ENCODE results near the gene DNAJB12.
A peak's percentile ranks its signal among the peaks of the same experiment; 100 is the strongest.
"Not testable (repeated sequence)": the region's sequence is repeated elsewhere in the genome, so short reads cannot be mapped to it uniquely, and the experiment has no call there.

DNAJB12 gene

DNA sequence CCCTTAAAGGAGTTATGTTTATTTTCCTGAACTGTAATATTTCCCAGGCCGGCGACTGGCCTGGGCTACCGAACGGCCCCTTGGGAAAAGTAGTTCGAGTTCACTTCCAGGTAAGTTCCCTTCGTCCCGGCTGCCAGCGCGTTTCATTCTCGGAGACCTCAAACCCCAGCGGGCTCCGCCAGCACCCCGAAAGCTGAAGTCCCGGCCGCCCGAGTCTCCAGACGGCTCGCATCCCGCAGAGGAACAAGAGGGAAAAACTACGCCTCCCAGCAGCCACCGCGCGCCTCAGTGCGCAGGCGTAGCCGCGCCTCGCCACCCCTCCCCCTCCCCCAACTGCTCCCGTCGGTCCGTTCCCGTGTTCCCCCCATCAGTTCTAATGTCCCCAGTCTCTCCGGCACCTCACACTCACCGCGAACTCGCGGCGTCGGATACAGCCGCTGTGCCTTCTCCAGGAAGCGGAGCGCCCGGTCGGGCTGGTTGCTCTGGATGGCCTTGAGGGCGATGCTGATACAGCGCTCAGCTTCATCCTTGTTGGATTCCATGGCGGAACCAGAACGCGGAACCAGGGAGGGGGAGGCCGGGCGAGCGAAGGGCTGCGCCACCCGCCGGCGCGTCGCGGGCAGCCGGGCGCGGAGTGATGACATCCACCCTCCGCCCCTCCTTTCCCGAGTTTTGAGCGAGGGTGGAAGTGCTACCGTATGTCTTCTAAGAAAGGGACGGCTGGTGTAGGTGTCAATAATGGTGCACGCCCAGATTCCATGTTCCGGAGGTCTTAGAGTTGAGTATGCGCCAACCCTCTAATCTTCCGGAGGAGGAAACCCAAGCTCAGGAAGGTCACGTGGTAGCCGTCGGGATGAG, at the start of gene DNAJB12:
Gene DNAJB12, minus strand, starts transcription at position 564 of the 858 bp plus-strand sequence. Its CDS starts 22 bp downstream, at position 542.
- DNase-seq: peak; percentile 93

DNA sequence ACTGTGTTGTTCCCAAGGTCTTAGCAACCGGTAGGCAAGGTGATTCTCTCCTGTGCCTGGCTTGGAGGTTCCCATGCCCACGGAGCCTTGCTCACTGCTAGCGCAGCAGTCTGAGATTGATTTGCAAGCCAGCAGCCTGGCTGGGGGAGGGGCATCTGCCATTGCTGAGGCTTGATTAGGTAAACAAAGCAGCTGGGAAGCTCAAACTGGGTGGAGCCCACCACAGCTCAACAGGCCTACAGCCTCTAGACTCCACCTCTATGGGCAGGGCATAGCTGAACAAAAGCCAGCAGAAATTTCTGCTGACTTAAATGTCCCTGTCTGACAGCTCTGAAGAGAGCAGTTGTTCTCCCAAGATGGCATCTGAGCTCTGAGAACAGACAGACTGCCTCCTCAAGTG, 40.9 kb upstream of the DNAJB12 start:
- not testable (repeated sequence) for DNase-seq

DNA sequence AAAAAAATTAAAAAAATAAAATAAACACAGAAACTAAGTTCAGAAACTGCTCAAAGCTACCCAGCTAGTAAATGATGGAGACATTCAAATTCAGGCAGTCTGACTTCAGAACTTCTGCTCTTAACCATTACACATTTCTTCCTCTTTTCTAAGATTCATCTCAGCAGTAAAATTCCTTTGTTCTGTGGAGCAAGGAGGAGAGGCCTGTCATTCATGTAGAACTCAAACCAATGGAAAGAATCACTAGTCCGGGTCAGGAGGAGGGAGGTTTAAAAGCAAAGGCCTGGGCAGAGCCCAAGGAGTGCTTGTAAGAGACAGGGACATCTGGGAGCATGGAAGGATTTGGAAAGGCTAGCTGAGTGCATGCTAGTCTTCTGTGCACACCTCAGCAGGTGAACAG, 37.9 kb upstream of the DNAJB12 start:
- no peak for DNase-seq

DNA sequence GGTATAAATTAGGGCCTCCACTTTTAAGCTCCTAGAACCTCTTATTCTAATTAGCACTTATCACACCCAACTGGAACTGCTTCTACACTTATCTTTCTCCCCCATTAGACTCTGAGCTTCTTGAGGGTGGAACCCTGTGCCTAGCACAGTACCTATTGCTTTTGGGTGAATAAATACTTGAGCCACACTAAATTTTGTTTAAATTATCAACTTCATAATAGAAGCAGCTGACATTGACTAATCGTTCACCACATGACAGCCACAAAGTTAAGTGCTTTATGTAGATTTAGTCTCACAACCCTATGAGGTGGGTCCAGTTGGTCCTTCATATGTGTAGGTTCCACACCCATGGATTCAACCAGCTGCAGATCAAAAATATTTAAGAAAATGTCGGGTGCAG, 36.0 kb upstream of the DNAJB12 start:
- DNase-seq: no peak

DNA sequence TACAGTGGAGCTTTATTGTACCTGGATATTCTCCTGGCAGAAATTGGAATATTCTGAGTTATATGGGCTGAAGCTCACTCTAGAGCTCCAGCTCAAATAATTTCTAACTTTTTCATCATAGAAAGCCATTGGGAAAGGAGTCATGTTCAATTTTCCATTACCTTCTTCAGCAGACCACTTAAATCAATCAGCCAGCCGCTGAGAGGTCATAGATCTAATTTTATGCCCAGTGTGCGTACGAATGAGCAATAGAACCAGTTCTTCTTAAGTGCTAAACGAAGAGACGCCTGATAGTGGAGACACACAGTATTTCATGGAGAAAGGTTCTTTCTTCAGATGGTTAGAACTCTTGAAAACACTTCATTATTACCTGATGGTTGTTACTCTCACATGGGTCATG, 35.0 kb upstream of the DNAJB12 start:
- DNase-seq: no peak

DNA sequence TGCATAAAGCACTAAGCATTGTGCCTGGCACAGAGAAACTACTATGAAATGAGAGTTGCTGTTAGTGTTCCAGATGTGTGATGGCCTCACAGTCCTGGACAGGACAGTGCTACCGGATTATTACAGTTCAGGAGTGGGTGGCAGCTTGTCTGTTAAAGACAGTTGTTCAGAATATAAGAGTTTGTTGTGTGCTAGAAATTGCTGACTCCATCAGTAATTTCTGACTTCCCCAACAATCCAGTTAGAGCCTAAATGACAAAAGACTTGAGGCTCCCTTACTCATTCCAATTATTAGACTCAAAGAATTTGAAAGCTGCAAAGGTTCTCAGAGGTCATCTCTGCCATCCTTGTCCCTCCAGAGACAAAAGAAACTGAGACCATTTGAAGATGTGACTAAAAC, 34.3 kb upstream of the DNAJB12 start:
- no peak for DNase-seq

DNA sequence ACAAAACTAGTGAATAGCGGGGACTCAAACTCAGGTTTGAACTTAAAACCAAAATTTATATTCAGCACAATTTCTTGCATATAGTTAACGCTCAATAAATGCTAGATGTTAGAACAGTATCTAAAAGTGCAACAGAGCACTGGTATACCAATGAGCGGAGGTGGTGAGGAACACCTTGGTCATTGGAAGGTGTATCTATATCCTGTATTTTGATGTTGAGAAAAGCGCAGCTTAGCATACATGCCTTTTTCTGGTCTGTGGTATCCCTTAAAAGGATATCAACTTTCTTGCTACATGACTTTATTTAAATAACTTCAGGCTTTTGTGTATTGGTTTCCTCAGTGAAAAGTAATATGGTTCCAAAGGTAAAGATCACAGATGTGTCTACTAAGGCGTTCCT, 33.3 kb upstream of the DNAJB12 start:
- DNase-seq: no peak

DNA sequence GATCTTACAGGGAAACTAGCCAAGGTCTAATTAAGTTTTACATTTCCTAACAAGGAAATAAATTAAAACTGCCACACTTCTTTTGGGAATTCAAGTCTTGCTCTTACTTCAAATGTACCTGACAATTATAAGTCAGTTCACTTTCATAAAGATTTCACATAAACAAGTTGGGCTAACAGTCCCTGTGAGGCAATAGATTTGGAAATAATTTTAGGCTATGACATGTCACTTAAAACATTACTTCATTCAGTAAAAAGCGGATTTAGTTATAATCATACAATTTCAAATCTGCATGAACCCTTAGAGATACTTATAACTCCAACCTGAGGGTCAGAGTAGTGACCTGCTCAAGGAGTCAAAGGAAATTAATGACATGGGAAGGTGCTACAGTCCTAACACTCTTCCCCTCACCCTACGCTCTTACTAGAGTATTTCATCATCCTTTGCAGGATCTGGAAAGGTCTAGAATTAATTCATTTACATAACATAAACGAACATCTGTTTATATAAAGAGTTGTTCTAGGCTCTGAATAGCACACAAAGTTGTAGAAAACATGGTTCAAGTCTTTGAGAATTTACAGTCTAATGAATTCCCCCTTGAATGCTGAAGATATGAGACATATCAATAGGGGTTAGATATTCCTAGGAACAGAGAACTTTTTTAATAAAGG, 32.3 kb upstream of the DNAJB12 start:
- DNase-seq: no peak

DNA sequence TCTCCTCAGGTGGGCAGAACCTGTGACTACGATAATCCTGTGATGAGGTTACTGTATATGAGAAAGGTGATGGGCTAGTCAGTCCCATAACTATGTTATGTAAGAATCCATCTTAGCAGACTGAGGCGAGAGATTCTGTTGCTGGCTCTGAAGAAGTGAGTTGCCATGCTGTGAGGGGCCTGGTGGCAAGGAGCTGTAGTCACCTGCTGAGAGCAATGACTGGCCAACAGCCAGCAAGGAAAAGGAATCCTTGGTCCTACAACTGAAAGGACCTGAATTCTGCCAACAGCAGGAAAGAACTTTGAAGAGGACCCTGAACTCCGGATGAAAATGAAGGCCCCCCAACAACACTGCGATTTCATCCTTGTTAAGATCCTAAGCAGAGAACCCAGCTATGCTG, 31.0 kb upstream of the DNAJB12 start:
- no peak for DNase-seq

DNA sequence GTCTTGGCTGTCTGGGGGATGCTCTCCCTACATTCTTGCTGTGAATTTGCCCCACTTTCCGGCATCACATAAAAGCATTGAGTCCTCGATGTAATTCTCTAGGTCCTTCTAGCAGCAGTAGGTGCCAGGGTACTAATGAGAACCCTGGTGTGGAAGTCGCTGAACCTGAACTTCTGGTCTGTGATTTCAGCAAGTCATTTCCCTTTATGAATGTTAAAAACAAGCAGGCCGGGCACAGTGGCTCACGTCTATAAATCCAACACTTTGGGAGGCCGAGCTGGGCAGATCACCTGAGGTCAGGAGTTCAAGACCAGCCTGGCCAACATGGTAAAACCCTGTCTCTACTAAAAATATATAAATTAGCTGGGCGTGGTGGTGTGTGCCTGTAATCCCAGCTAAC, 30.3 kb upstream of the DNAJB12 start:
- not testable (repeated sequence) for DNase-seq

DNA sequence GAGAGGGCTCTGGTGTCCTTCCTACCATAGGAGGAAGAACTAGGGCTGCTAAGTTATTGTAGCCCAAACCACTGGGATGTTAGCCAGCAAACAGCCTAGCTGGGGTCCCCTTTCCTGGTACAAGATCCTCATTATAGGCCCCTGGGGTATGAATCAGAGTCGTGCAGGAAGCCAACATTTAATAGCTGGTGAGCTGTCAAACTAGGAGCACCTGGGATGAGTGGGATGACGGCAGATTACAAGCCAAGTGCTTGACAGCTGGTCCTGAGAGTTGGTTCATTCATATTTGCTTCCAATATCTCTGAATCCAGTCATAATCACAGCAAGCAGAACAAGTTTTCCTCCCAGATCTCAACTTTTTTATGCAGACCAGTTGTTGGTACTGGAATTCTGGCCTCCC, 25.1 kb upstream of the DNAJB12 start:
- DNase-seq: no peak

DNA sequence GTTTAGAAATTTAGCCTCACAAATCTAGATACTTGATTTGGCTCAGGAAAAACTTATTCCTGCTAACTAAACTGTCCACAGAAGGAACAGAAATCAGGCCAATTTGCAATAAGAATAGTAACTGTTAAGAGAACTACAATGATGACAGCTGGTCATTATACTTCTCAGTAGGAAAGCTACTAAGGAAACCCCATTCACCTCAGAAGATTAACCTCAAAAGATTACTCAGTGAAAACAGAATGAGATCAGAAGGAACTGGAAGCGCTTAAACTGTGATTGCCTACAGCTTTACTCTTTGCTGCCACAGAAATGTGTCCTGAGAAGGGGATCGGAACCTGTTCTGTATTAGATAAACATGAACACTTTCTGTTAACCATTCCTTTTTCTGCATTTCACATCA, 24.3 kb upstream of the DNAJB12 start:
- no peak for DNase-seq

DNA sequence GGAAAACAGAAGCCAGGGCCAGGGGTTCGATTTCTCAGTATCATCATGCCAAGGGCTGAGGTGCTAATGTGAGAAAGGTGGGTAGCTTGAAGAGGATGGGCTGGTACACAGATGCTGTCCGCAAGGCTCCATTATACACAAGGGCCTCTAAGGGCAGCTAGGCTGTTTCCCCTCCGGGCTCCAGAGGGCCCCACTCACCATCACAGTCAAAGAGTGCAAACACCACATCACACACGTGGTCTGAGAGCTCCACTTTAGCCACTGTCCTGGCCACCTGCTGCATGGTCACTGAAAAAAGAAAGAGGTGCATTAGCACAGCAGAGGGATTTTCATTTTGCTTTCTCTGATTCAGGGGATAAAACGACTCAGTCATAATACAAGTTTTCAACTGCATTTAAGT, 20.9 kb upstream of the DNAJB12 start:
- DNase-seq: no peak

DNA sequence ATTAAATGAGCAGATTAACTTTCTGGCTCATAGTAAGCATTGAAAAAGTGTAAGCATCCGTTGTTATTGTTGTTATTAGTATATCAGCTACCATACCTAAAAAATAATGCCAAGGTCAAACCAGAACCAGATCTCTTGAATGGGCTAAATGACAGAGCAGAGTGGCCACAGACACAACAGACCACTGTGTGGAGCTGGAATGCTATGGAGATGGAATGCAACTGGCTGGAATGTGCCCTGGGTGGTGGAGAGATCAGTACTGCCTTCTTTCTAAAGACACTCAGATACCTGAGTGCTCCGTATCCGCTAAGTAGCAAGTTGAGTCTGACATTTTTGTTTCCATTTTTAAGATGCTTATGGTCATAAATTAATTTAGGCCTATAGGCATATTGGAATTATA, 20.5 kb upstream of the DNAJB12 start:
- DNase-seq: no peak

DNA sequence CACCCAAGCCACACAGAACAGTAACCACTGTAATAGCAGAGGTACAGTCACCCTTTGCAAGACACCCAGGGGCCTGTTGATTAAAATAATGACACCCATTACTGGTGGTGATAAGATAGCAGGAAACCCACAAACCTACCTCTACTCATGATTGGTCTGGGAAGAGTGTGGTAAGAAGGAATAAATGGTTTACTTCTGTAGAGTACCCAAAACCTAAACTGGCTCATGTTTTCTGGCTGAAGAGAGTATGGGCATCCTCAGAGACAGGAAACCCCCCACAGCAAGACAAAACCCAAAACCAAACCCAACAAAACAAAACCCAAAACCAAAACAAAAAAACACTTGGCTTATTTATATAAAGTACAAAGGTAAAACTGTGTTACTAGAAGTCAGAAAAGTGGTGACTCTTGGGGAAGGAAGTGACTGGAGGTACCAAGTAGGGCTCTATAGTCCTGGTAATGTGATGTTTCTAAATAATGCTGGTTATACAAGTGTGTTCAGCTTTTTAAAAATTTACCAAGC, 15.5 kb upstream of the DNAJB12 start:
- no peak for DNase-seq

DNA sequence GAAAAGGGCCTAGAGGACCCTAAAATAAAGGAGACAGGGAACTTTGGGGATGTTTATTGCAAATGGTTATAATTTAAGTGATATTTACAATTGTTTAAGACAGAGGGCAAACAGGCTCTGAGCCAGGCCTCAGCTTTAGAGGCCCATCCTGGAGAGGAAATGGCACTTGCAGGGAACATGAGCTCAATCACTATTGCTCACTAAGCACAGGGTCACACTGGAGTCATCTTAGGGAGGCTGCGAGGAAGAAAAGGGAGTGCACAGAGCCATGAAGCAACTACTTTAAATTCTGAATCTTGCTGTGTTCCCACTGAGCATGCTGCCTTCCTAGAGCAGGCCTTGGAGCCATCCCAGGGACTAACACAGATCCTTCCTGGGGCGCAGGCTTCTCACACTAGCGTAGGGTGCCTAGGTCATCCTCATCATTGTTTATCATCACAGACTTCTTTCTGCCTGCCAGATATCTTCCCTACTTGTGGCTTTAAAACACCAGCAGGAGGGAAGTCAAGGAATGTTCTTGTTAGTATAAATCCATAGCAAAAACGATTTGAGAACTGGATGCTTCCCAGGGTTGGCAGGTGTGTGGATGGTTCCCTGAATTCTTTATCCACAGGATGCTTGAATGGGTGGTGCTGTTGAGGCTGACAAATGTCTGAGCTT, 12.7 kb upstream of the DNAJB12 start:
- no peak for DNase-seq

DNA sequence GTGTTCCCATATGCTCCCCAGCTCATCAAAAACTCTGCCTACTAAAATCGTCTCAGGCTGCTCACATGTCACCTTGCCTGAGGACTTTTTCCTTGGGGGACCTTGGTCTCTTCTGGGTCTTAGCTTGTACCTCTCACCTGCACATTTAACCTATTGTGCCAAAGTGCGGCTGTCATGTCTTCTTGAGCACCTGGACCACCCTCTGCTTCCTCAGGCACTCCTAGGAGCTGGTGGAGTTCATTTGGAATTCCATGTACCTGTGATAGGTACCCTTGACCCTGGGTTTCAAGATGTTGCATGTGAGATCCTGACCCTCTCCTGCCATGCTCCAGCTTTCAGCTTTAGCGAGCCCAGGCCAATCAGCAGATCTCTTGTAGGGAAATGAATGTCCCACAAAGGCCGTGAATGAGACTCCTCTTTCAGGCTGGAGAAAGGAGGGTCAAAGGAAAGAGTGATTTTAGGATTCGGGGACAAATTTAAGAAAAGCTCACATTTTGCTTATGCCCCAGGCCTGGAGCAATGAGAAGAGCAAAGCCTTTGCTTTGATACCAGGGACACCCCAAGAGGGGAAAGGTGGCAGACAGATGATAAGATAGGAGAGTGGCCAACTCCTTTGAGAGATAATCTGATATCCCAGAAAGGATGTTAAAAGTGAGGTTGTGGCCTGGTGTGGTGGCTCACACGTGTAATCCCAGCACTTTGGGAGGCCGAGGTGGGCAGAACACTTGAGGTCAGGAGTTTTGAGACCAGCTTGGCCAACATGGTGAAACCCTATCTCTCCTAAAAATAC, 10.6 kb upstream of the DNAJB12 start:
- DNase-seq: no peak

DNA sequence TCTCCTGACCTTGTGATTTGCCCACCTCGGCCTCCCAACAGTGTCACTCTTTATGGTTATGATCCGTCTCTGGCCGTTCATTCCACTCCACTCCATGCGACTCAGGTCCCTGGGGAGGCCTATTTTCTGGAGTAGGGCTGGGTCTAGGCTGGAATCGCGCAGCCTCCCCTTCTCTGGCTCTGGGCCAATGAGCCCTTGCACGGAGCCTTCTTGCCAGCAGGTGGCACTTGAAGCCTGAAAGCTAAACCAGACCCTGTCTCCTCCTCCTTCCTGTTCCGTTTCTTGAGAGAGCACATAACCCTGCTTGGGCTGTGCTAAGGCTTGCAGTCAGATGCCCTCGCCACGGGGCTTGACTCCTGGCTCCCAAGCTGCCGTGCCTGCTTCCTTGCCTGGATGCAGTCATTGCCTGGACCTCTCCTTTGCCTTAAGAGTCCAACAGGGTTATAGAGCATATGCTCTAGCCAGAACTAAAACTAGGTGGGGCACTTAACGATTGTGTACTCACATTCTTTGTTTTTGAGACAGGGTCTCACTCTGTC, 9.6 kb upstream of the DNAJB12 start:
- peak; percentile 87 for DNase-seq

DNA sequence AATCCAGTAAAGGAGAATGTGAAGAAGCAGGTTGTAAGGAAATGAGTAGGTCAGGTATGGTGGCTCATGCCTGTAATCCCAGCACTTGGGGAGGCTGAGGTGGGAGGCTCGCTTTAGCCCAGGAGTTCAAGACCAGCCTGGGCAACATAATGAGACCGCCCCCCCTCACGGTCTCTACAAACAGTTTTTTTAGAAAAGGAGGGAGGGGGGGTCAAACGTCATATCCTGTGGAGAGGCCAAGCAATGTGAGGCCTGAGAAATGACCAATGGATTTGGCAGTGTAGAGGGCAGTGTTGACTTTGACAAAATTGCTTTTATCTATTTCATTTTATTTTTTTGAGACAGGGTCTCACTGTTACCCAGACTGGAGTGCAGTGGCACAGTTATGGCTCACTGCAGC, 2.3 kb upstream of the DNAJB12 start:
- no peak for DNase-seq

DNA sequence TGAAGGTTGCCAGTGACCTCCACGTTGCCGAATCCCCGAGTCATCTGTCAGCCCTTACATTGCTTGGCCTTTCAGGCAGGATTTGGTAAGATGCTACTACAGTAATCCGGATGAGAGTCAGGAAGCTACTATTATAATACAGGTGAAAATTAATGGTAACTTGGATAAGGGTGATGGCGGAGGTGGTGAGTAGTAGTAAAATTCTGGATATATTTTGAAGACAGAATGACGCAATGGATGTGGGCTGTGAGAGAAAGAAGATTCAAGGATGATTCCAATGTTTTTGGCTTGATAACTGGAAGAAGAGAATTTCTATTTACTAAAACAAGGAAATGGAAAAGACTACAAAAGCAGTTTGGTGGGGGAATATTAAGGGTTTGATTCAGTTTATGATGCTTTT, 1.4 kb upstream of the DNAJB12 start:
- no peak for DNase-seq

DNA sequence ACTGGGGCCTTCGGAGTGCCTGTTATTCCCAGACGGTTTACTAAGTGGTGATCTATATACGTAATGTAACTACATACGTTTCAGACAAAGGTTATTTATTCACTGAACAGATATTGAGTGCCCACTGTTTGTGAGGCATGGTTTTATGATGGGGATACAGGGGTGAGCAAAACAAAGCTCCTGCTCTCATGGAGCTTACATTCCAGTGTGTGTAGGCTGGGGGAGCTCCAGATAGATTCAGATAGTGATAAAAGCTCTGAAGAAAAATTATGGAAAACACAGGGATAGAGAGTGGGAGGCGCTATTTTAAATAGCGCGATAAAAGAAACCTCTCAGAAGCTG, 466 bp upstream of the DNAJB12 start:
- no peak for DNase-seq

DNA sequence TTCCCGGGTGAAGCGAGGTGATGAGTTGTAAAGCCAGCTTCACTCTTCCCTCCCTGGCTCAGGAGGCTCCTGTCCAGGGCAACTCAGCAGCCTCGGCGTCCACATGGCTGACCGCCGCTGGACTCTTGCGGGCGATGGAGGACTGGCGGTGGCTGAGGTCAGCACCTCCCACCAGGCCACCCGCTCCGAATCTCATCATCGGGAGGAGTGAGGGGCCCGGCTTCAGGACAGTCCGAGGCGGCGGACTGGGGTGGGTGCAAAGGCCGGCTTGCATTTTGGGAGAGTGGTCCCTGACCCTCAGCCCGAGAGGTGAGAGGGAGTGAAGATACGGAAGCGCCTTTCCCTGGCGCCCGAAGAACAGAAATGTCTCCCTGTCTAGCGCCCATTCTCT, 759 bp downstream of the DNAJB12 start:
- no peak for DNase-seq

All from activated T-cell treated with anti-CD3 and anti-CD28 coated beads, Interleukin-2, amount 50 U/mL, for 1 hour (primary cell).